GM12872 (cell line): ENCODE data around the gene CPT1A.

Experiments used
- TF ChIP-seq, protein P1 (sequence below): IDR thresholded peaks from 3 replicates; pipeline ENCODE4 v1.5.1; 2011; ENCODE audit warnings: low read depth, mild to moderate bottlenecking, low read length, moderate library complexity; ENCODE audit not compliant: insufficient read depth

The CPT1A gene

DNA sequence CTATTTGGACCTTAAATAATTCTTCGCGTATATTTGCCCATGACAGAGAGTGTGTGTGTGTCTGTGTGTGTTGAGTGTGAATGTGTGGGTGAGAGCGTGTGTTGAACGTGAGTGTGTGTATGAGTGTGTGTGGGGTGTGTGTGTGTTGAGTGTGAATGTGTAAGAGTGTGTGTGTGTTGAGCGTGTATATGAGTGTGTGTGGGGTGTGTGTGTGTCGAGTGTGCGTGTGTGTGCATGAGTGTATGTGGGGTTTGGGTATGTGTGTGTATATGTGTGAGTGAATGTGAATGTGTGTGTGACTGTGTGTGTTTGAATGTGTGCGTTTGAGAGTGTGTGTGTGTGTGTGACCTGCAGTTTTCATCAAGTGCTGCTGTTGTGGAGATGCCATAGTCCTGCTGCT is 130.6 kb downstream of the CPT1A start:
- TF ChIP-seq, protein P1, sequence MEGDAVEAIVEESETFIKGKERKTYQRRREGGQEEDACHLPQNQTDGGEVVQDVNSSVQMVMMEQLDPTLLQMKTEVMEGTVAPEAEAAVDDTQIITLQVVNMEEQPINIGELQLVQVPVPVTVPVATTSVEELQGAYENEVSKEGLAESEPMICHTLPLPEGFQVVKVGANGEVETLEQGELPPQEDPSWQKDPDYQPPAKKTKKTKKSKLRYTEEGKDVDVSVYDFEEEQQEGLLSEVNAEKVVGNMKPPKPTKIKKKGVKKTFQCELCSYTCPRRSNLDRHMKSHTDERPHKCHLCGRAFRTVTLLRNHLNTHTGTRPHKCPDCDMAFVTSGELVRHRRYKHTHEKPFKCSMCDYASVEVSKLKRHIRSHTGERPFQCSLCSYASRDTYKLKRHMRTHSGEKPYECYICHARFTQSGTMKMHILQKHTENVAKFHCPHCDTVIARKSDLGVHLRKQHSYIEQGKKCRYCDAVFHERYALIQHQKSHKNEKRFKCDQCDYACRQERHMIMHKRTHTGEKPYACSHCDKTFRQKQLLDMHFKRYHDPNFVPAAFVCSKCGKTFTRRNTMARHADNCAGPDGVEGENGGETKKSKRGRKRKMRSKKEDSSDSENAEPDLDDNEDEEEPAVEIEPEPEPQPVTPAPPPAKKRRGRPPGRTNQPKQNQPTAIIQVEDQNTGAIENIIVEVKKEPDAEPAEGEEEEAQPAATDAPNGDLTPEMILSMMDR, result no peak

DNA sequence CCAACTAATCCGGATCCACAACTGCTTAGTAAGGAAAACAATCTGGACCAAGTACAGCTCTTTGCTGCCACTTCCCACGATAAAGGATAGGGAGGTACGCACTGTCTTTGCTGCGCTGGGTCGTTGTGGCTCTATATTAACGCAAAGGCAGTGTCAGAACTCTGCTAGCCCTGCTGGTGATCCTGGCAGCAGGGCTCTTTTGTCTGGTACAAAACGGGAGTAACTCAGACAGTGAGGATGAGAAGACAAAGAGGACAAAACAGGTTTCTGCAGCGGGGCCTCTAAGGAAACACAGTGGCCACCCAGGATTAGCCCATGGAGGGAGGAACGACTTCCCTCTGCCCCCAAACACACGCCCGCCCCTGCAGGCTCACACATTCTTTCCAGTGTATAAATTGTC is 131.3 kb downstream of the CPT1A start:
- TF ChIP-seq, protein P1, result no peak

GRCh38 chr11:68709062-68709461 is 132.7 kb downstream of the CPT1A start:
- TF ChIP-seq, protein P1, result no peak

- TF ChIP-seq, protein P1, result no peak
Observed at GRCh38 chr11:68707527-68707926, 134.2 kb downstream of the CPT1A start.

GRCh38 chr11:68704887-68705286 is 136.8 kb downstream of the CPT1A start:
- TF ChIP-seq, protein P1, result no peak
